RWPE1 (cell line): ENCODE data around the gene CAPRIN1.

ENCODE experiments used
- CTCF ChIA-PET: fragments of 350-600 bp; sonication (Branson Sonifier 250); formaldehyde crosslinking; extraction: SDS; loops from one replicate; lab custom pipeline; 2021; lab: Yijun Ruan, JAX
- POLR2A ChIA-PET: fragments of 400-600 bp; formaldehyde crosslinking; extraction: SDS; loops from one replicate; lab custom pipeline; 2020; ENCODE audit warnings: antibody characterized with exemption; ENCODE audit not compliant: low non-redundant PET; lab: Yijun Ruan, JAX
- DNase-seq: peaks from one replicate; pipeline ENCODE4 v3.0.0; 2012; ENCODE audit warnings: low spot score
- H3K27ac ChIP-seq: fragments of 450-650 bp; 2 replicates; pipeline ENCODE4 v1.5.1; 2017
- TF ChIP-seq, protein P1 (sequence below): fragments of 450-650 bp; conservative IDR thresholded peaks from 2 replicates; pipeline ENCODE4 v1.5.1; 2017; ENCODE audit warnings: low read depth, mild to moderate bottlenecking

Gene CAPRIN1

DNA sequence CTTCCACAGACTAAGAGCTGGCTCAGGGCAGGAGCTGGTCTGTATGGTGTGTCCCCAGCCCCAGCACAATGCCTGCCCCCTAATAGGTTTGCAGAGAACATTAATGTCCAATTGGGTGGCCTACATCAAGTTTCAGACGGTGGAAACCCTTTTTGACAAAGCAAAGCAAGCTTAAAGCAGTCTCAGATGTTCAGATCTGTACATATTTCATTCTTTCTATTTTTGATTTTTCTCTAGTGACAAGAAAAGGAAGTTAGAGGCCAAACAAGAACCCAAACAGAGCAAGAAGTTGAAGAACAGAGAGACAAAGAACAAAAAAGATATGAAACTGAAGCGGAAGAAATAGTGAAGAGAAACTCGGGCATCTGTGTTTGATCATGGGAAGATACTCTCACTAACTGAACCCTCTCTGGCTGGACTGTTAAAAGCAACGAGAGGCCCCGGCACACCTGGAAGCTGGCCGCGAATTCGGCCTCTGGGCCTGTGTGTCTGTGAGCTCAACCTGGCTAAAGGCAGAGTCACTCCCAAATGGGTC, 94.4 kb downstream of the CAPRIN1 start:
- ChIA-PET CTCF (interaction anchor here (0.6 to 0.7 kb wide), 2 partner anchors 16 to 170 kb away, joined by 3 to 6 read pairs; no protein-coding TSS in a partner anchor), POLR2A (no interaction called here)
- TF ChIP-seq, protein P1, sequence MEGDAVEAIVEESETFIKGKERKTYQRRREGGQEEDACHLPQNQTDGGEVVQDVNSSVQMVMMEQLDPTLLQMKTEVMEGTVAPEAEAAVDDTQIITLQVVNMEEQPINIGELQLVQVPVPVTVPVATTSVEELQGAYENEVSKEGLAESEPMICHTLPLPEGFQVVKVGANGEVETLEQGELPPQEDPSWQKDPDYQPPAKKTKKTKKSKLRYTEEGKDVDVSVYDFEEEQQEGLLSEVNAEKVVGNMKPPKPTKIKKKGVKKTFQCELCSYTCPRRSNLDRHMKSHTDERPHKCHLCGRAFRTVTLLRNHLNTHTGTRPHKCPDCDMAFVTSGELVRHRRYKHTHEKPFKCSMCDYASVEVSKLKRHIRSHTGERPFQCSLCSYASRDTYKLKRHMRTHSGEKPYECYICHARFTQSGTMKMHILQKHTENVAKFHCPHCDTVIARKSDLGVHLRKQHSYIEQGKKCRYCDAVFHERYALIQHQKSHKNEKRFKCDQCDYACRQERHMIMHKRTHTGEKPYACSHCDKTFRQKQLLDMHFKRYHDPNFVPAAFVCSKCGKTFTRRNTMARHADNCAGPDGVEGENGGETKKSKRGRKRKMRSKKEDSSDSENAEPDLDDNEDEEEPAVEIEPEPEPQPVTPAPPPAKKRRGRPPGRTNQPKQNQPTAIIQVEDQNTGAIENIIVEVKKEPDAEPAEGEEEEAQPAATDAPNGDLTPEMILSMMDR = no peak
- H3K27ac ChIP-seq = no peak overlapping the region
- no peak for DNase-seq

DNA sequence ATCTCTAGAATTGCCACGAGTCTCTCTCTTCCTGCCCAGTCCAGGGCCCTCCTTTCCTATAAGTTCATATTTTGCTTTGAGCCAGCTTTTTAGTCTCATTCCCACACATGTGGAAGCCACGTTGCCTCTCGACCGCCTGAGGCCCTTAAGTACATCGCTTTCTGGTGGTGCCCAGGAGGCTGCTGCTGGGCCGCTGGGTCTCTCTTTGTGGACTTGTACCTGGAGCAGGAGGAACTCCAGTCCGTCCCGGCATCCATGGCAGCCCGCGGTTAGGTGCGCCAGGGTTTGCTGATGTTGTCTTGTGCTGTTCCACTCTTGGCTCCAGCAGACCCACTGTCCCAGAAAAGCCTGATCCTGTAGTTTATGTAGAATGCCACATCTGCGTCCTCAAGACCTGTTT, 94.9 kb downstream of the CAPRIN1 start:
- CTCF ChIA-PET = interaction anchor here (0.6 to 0.7 kb wide), 2 partner anchors 17 to 171 kb away, joined by 3 to 6 read pairs; no protein-coding TSS in a partner anchor
- POLR2A ChIA-PET = no interaction called here
- TF ChIP-seq, protein P1 = no peak
- DNase-seq = no peak
- no peak overlapping the region for H3K27ac ChIP-seq

GRCh38 chr11:34146866-34147265, 95.3 kb downstream of the CAPRIN1 start:
- TF ChIP-seq, protein P1 = no peak
- ChIA-PET CTCF (interaction anchor here (0.6 kb wide), 1 partner anchor 334 kb away, joined by 3 read pairs; no protein-coding TSS in a partner anchor), POLR2A (no interaction called here)
- H3K27ac ChIP-seq = no peak overlapping the region
- DNase-seq = no peak

- no peak overlapping the region for H3K27ac ChIP-seq
- TF ChIP-seq, protein P1 = no peak
- DNase-seq = no peak
- CTCF ChIA-PET = interaction anchor here (0.6 kb wide), 1 partner anchor 333 kb away, joined by 3 read pairs; no protein-coding TSS in a partner anchor
- POLR2A ChIA-PET = no interaction called here
Measured at GRCh38 chr11:34147581-34147980, 96.0 kb downstream of the CAPRIN1 start.

DNA sequence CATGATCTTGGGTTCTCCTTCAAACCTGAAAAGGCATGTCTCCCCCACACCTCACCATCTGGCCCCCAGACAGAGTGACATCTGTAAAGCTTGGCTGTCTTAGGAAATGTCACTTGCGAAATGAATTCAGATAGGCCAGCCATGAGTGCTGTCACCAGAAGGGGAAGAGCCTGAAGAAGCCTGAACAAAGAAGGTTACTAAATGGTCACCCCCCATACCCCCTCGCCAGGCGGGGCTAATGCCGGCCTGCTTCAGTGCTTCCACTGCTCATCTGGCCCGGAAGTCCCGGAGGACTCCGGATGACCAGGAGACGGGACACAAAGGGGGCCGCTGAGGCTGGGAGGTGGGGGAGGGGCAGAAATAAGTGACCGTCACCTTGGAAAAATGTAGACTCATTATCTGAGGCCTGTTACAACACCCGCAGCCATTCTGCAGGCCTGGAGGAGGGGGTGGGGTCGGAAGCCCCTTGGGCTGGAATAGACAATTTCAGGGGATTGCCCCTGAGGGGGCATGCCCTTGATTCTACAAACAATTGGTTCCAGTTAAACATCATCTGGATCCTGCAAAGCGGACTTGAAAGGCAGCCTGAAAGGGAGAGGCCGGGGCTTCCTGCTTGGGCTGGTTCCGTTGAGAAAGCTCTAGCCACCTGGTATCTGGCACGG, 97.1 kb downstream of the CAPRIN1 start:
- H3K27ac ChIP-seq = peak overlapping the region; percentile 11; the same call in 1 of the 2 replicates
- POLR2A ChIA-PET = no interaction called here
- TF ChIP-seq, protein P1 = no peak
- CTCF ChIA-PET = no interaction called here
- DNase-seq = no peak

- ChIA-PET CTCF (no interaction called here), POLR2A (no interaction called here)
- no peak for DNase-seq
- H3K27ac ChIP-seq = peak overlapping the region; percentile 11; the same call in 1 of the 2 replicates
- TF ChIP-seq, protein P1 = no peak
Measured at GRCh38 chr11:34149274-34149673, 97.7 kb downstream of the CAPRIN1 start.
